MM.1S (cell line): Measurements from ENCODE around the gene CLEC14A.

Source experiments
- DNase-seq: peaks from one replicate; pipeline ENCODE4 v3.0.0-alpha.2; 2015
- H2AFZ ChIP-seq: fragments of 300-600 bp; sonication (generic); 2 replicates; pipeline ENCODE4 v1.6.0; 2016; ENCODE audit warnings: antibody characterized with exemption, low read length
- H3F3A ChIP-seq: fragments of 300-600 bp; sonication (generic); 2 replicates; pipeline ENCODE4 v1.6.1; 2016; ENCODE audit warnings: mild to moderate bottlenecking, antibody characterized with exemption, low read length, moderate library complexity, mixed read lengths; ENCODE audit not compliant: insufficient read depth
- H3K27ac ChIP-seq: fragments of 300-600 bp; sonication (generic); 2 replicates; pipeline ENCODE4 v1.5.1; 2016; ENCODE audit warnings: mild to moderate bottlenecking, low read length
- H3K27me3 ChIP-seq: fragments of 300-600 bp; sonication (generic); replicated peaks from 2 replicates; pipeline ENCODE4 v1.6.0; 2016; ENCODE audit warnings: low read length; ENCODE audit not compliant: insufficient read depth
- H3K36me3 ChIP-seq: fragments of 300-600 bp; sonication (generic); replicated peaks from 2 replicates; pipeline ENCODE4 v1.6.1; 2016; ENCODE audit warnings: mild to moderate bottlenecking, low read length, mixed read lengths; ENCODE audit not compliant: insufficient read depth
- H3K4me1 ChIP-seq: fragments of 300-600 bp; sonication (generic); 2 replicates; pipeline ENCODE4 v1.6.1; 2016; ENCODE audit warnings: low read length, mixed read lengths
- H3K4me2 ChIP-seq: fragments of 300-600 bp; sonication (generic); 2 replicates; pipeline ENCODE4 v1.6.0; 2016; ENCODE audit warnings: low read depth, low read length
- H3K4me3 ChIP-seq: fragments of 300-600 bp; sonication (generic); 2 replicates; pipeline ENCODE4 v1.5.1; 2016; ENCODE audit warnings: low read length, mixed read lengths
- H3K79me2 ChIP-seq: fragments of 300-600 bp; sonication (generic); 2 replicates; pipeline ENCODE4 v1.6.1; 2016; ENCODE audit warnings: mixed run types, low read length, mixed read lengths
- H3K9ac ChIP-seq: fragments of 300-600 bp; sonication (generic); 2 replicates; pipeline ENCODE4 v1.6.1; 2016; ENCODE audit warnings: low read length, mixed read lengths
- H3K9me2 ChIP-seq: fragments of 300-600 bp; sonication (generic); replicated peaks from 2 replicates; pipeline ENCODE4 v1.6.1; 2016; ENCODE audit warnings: mild to moderate bottlenecking, low read length, mixed read lengths; ENCODE audit not compliant: insufficient read depth
- H3K9me3 ChIP-seq: fragments of 300-600 bp; sonication (generic); replicated peaks from 2 replicates; pipeline ENCODE4 v1.6.1; 2016; ENCODE audit warnings: mild to moderate bottlenecking, low read length, mixed read lengths; ENCODE audit not compliant: insufficient read depth
- H4K20me1 ChIP-seq: fragments of 300-600 bp; sonication (generic); 2 replicates; pipeline ENCODE4 v1.6.1; 2016; ENCODE audit warnings: mild to moderate bottlenecking, low read length, moderate library complexity, mixed read lengths; ENCODE audit not compliant: insufficient read depth
- EZH2 ChIP-seq: fragments of 300-600 bp; sonication (generic); optimal IDR thresholded peaks from 2 replicates; pipeline ENCODE3; 2017; ENCODE audit warnings: low read depth, mild to moderate bottlenecking, antibody characterized with exemption, low read length, mixed read lengths
- EZH2phosphoT487 ChIP-seq: fragments of 300-600 bp; sonication (generic); IDR thresholded peaks from 2 replicates; pipeline ENCODE4 v1.6.1; 2018; ENCODE audit warnings: antibody characterized with exemption, low read length
- TF ChIP-seq, protein P1 (sequence below): fragments of 300-600 bp; sonication (generic); IDR thresholded peaks from 2 replicates; pipeline ENCODE4 v1.5.1; 2016; ENCODE audit warnings: antibody characterized with exemption, low read length, mixed read lengths

Gene CLEC14A

DNA sequence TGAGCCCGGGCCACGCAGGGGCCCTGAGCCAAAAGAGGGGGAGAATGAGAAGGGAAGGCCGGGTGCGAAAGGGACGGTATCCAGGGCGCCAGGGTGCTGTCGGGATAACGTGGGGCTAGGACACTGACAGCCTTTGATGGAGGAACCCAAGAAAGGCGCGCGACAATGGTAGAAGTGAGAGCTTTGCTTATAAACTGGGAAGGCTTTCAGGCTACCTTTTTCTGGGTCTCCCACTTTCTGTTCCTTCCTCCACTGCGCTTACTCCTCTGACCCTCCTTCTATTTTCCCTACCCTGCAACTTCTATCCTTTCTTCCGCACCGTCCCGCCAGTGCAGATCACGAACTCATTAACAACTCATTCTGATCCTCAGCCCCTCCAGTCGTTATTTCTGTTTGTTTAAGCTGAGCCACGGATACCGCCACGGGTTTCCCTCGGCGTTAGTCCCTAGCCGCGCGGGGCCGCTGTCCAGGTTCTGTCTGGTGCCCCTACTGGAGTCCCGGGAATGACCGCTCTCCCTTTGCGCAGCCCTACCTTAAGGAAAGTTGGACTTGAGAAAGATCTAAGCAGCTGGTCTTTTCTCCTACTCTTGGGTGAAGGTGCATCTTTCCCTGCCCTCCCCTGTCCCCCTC, 45.2 kb downstream of the CLEC14A start:
- H4K20me1 ChIP-seq = no peaks in the 10 kb centered on the region
- H3K36me3 ChIP-seq = no peaks in the 10 kb centered on the region
- no peak overlapping the region for H2AFZ ChIP-seq
- H3K4me3 ChIP-seq = no peak overlapping the region
- H3K4me2 ChIP-seq = no peak overlapping the region
- TF ChIP-seq EZH2phosphoT487 (no peak), EZH2 (no peak)
- H3K9me3 ChIP-seq = no peaks in the 10 kb centered on the region
- H3K27me3 ChIP-seq = no peaks in the 10 kb centered on the region
- H3K9ac ChIP-seq = no peak overlapping the region
- H3K9me2 ChIP-seq = no peaks in the 10 kb centered on the region
- DNase-seq = no peak
- H3K79me2 ChIP-seq = no peaks in the 10 kb centered on the region
- no peaks in the 10 kb centered on the region for H3F3A ChIP-seq
- no peak overlapping the region for H3K27ac ChIP-seq
- no peaks in the 10 kb centered on the region for H3K4me1 ChIP-seq

DNA sequence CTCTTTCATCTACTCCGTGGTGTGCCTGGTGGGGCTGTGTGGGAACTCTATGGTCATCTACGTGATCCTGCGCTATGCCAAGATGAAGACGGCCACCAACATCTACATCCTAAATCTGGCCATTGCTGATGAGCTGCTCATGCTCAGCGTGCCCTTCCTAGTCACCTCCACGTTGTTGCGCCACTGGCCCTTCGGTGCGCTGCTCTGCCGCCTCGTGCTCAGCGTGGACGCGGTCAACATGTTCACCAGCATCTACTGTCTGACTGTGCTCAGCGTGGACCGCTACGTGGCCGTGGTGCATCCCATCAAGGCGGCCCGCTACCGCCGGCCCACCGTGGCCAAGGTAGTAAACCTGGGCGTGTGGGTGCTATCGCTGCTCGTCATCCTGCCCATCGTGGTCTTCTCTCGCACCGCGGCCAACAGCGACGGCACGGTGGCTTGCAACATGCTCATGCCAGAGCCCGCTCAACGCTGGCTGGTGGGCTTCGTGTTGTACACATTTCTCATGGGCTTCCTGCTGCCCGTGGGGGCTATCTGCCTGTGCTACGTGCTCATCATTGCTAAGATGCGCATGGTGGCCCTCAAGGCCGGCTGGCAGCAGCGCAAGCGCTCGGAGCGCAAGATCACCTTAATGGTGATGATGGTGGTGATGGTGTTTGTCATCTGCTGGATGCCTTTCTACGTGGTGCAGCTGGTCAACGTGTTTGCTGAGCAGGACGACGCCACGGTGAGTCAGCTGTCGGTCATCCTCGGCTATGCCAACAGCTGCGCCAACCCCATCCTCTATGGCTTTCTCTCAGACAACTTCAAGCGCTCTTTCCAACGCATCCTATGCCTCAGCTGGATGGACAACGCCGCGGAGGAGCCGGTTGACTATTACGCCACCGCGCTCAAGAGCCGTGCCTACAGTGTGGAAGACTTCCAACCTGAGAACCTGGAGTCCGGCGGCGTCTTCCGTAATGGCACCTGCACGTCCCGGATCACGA, 46.0 kb downstream of the CLEC14A start:
- TF ChIP-seq, protein P1, sequence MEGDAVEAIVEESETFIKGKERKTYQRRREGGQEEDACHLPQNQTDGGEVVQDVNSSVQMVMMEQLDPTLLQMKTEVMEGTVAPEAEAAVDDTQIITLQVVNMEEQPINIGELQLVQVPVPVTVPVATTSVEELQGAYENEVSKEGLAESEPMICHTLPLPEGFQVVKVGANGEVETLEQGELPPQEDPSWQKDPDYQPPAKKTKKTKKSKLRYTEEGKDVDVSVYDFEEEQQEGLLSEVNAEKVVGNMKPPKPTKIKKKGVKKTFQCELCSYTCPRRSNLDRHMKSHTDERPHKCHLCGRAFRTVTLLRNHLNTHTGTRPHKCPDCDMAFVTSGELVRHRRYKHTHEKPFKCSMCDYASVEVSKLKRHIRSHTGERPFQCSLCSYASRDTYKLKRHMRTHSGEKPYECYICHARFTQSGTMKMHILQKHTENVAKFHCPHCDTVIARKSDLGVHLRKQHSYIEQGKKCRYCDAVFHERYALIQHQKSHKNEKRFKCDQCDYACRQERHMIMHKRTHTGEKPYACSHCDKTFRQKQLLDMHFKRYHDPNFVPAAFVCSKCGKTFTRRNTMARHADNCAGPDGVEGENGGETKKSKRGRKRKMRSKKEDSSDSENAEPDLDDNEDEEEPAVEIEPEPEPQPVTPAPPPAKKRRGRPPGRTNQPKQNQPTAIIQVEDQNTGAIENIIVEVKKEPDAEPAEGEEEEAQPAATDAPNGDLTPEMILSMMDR = no peak
- no peak for TF ChIP-seq EZH2phosphoT487
- TF ChIP-seq EZH2 = no peak
- Histone ChIP-seq H3K9me3 (no peaks in the 10 kb centered on the region), H3F3A (no peaks in the 10 kb centered on the region), H3K27me3 (no peaks in the 10 kb centered on the region), H2AFZ (no peak overlapping the region), H3K4me3 (no peak overlapping the region), H3K27ac (no peak overlapping the region), H3K4me1 (no peaks in the 10 kb centered on the region), H3K9ac (no peak overlapping the region), H3K36me3 (no peaks in the 10 kb centered on the region), H3K79me2 (no peaks in the 10 kb centered on the region), H4K20me1 (no peaks in the 10 kb centered on the region), H3K4me2 (no peak overlapping the region), H3K9me2 (no peaks in the 10 kb centered on the region)
- no peak for DNase-seq

DNA sequence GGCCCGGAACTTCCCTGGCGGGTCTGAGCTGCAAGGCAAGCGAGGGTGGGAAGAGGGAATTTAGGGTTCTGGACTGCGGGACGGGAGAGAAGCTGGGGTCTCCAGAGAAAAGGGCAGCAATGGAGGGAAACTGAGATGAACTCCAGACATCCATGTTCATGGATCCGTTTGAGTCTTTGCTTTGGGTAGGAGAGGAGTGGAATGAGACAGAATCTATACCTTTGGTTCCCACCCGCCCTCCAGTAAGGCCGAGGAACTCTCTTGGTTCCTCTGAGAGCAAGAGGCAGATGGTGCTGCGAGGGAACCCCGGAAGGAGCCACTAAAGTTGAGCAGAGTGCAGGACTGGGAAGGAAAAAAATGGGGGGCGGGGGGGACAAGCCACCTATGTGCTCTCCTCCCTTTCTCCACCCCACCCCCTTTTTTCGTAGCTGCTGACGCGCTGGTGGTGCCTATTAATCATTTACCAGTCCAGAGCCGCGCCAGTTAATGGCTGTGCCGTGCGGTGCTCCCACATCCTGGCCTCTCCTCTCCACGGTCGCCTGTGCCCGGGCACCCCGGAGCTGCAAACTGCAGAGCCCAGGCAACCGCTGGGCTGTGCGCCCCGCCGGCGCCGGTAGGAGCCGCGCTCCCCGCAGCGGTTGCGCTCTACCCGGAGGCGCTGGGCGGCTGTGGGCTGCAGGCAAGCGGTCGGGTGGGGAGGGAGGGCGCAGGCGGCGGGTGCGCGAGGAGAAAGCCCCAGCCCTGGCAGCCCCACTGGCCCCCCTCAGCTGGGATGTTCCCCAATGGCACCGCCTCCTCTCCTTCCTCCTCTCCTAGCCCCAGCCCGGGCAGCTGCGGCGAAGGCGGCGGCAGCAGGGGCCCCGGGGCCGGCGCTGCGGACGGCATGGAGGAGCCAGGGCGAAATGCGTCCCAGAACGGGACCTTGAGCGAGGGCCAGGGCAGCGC, 47.0 kb downstream of the CLEC14A start:
- no peak overlapping the region for H3K4me2 ChIP-seq
- H3K9me2 ChIP-seq = no peaks in the 10 kb centered on the region
- no peak for TF ChIP-seq EZH2
- TF ChIP-seq, protein P1 = no peak
- TF ChIP-seq EZH2phosphoT487 = no peak
- no peak overlapping the region for H2AFZ ChIP-seq
- H3K9ac ChIP-seq = no peak overlapping the region
- H3K27ac ChIP-seq = no peak overlapping the region
- no peaks in the 10 kb centered on the region for H3K79me2 ChIP-seq
- DNase-seq = no peak
- H3F3A ChIP-seq = no peaks in the 10 kb centered on the region
- no peak overlapping the region for H3K4me3 ChIP-seq
- no peaks in the 10 kb centered on the region for H4K20me1 ChIP-seq
- H3K4me1 ChIP-seq = no peaks in the 10 kb centered on the region
- no peaks in the 10 kb centered on the region for H3K9me3 ChIP-seq
- no peaks in the 10 kb centered on the region for H3K27me3 ChIP-seq
- H3K36me3 ChIP-seq = no peaks in the 10 kb centered on the region
